HL-60 (cell line): ENCODE measurements around the gene PRPF19.

Experiments used
- DNase-seq, 2 experiments: peaks; one replicate each; pipeline ENCODE4 v3.0.0-alpha.2; 2010 to 2020; ENCODE audit warnings: low read depth in 1 of 2, low spot score in 1 of 2
- H3K27ac ChIP-seq: fragments of 250-450 bp; sonication (Bioruptor Pico); replicated peaks from 2 replicates; pipeline ENCODE4 v1.5.1; 2020; ENCODE audit warnings: mild to moderate bottlenecking, moderate library complexity
- H3K27me3 ChIP-seq: fragments of 250-450 bp; sonication (Bioruptor Pico); 2 replicates; pipeline ENCODE4 v1.5.1; 2021; ENCODE audit warnings: mild to moderate bottlenecking, moderate library complexity; ENCODE audit not compliant: insufficient read depth, poor library complexity, severe bottlenecking
- H3K4me3 ChIP-seq: replicated peaks from 2 replicates; pipeline ENCODE4 v1.5.1; 2011; ENCODE audit warnings: mild to moderate bottlenecking, control low read depth, low read length; ENCODE audit not compliant: insufficient read depth
- GABPA ChIP-seq: IDR thresholded peaks from 2 replicates; pipeline ENCODE4 v1.6.1; 2012; ENCODE audit warnings: low read depth
- POLR2AphosphoS5 ChIP-seq: IDR thresholded peaks from 2 replicates; pipeline ENCODE4 v1.6.1; 2012; ENCODE audit warnings: low read depth
- SPI1 ChIP-seq: IDR thresholded peaks from 2 replicates; pipeline ENCODE4 v1.6.1; 2012; ENCODE audit warnings: low read depth, mild to moderate bottlenecking, borderline replicate concordance
- TF ChIP-seq, protein P1 (sequence below): IDR thresholded peaks from 2 replicates; pipeline ENCODE4 v1.6.1; 2012; ENCODE audit warnings: low read depth; ENCODE audit not compliant: insufficient replicate concordance
- TF ChIP-seq, protein P2 (sequence below): IDR thresholded peaks from one replicate; pipeline ENCODE4 v1.5.1; 2011; ENCODE audit warnings: low read length, control low read depth, inconsistent platforms; ENCODE audit not compliant: insufficient read depth

Gene PRPF19

DNA sequence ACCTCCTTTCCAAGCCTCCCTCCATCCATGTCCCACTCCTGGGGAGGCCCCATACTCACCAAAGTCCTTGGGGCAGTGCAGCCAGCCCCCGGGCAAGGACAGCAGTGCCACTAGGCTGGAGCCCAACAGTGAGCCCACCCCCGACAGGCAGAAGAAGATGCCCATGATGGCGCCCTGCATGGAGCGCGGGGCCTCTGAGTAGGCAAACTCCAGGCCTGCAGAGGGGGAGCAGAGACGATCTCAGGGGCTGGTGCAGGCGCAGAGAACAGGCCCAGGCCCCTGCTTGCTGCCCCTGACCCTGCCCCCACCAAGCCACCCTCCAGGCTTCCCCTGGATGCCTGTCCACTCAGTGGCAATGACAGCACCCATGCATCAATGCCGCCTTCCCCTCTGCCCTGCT lies 31.4 kb upstream of the PRPF19 start:
- Histone ChIP-seq H3K27ac (no peak overlapping the region), H3K4me3 (no peak overlapping the region), H3K27me3 (no peaks in the 10 kb centered on the region)
- no peak for DNase-seq
- TF ChIP-seq POLR2AphosphoS5 (no peak), GABPA (no peak), SPI1 (no peak)
- TF ChIP-seq, protein P1, sequence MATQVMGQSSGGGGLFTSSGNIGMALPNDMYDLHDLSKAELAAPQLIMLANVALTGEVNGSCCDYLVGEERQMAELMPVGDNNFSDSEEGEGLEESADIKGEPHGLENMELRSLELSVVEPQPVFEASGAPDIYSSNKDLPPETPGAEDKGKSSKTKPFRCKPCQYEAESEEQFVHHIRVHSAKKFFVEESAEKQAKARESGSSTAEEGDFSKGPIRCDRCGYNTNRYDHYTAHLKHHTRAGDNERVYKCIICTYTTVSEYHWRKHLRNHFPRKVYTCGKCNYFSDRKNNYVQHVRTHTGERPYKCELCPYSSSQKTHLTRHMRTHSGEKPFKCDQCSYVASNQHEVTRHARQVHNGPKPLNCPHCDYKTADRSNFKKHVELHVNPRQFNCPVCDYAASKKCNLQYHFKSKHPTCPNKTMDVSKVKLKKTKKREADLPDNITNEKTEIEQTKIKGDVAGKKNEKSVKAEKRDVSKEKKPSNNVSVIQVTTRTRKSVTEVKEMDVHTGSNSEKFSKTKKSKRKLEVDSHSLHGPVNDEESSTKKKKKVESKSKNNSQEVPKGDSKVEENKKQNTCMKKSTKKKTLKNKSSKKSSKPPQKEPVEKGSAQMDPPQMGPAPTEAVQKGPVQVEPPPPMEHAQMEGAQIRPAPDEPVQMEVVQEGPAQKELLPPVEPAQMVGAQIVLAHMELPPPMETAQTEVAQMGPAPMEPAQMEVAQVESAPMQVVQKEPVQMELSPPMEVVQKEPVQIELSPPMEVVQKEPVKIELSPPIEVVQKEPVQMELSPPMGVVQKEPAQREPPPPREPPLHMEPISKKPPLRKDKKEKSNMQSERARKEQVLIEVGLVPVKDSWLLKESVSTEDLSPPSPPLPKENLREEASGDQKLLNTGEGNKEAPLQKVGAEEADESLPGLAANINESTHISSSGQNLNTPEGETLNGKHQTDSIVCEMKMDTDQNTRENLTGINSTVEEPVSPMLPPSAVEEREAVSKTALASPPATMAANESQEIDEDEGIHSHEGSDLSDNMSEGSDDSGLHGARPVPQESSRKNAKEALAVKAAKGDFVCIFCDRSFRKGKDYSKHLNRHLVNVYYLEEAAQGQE: no peak
- TF ChIP-seq, protein P2, sequence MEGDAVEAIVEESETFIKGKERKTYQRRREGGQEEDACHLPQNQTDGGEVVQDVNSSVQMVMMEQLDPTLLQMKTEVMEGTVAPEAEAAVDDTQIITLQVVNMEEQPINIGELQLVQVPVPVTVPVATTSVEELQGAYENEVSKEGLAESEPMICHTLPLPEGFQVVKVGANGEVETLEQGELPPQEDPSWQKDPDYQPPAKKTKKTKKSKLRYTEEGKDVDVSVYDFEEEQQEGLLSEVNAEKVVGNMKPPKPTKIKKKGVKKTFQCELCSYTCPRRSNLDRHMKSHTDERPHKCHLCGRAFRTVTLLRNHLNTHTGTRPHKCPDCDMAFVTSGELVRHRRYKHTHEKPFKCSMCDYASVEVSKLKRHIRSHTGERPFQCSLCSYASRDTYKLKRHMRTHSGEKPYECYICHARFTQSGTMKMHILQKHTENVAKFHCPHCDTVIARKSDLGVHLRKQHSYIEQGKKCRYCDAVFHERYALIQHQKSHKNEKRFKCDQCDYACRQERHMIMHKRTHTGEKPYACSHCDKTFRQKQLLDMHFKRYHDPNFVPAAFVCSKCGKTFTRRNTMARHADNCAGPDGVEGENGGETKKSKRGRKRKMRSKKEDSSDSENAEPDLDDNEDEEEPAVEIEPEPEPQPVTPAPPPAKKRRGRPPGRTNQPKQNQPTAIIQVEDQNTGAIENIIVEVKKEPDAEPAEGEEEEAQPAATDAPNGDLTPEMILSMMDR: no peak

DNA sequence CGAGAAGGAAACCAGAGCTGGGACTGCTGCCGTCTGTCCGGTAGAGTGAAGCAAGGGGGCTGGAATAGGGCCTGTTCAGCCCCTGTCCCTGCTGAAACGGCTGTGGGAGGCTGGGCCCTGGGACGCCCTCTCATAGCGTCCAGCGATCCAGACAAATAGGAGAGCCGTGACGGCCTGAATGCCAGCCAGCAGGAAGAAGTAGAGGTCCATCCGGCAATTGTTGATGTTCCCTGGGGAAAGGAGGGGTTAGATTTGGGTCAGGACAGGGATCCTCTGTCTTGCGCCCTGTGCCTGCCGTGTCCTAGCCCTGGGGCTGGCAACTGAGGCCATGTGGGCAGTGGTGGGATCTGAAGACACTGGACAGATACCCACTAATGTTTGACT lies 30.8 kb upstream of the PRPF19 start:
- Histone ChIP-seq H3K27ac (no peak overlapping the region), H3K27me3 (no peaks in the 10 kb centered on the region), H3K4me3 (no peak overlapping the region)
- TF ChIP-seq SPI1: no peak
- no peak for TF ChIP-seq GABPA
- TF ChIP-seq, protein P2: no peak
- no peak for TF ChIP-seq POLR2AphosphoS5
- TF ChIP-seq, protein P1: no peak
- no peak for DNase-seq

DNA sequence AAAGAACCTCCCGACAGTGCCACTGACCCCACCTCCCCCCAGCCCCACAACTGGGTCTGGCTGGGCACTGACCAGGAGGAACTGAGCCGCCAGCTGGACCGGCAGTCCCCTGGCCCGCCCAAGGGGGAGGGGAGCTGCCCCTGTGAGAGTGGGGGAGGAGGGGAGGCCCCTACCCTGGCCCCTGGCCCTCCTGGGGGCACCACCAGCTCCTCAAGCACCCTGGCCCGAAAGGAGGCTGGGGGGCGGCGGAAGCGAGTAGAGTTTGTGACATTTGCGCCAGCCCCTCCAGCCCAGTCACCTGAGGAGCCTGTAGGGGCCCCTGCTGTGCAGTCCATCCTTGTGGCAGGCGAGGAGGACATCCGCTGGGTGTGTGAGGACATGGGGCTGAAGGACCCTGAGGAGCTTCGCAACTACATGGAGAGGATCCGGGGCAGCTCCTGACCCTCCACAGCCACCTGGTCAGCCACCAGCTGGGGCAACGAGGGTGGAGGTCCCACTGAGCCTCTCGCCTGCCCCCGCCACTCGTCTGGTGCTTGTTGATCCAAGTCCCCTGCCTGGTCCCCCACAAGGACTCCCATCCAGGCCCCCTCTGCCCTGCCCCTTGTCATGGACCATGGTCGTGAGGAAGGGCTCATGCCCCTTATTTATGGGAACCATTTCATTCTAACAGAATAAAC lies 30.2 kb upstream of the PRPF19 start:
- Histone ChIP-seq H3K4me3 (no peak overlapping the region), H3K27ac (no peak overlapping the region), H3K27me3 (no peaks in the 10 kb centered on the region)
- TF ChIP-seq, protein P1: no peak
- TF ChIP-seq GABPA (no peak), POLR2AphosphoS5 (no peak)
- no peak for DNase-seq
